Measurements from ENCODE around the gene PTCHD4.

- no peak for TF ChIP-seq CTCF (IDR thresholded peaks at IDR 0.05; ENCODE audit: borderline replicate concordance, extremely low read depth, low read length, poor library complexity, severe bottlenecking)
- no peak for TF ChIP-seq EZH2 (IDR thresholded peaks at IDR 0.05; ENCODE audit: borderline replicate concordance, low read depth, low read length, severe bottlenecking)
Measured at GRCh38 chr6:48101290-48101689, 9.7 kb downstream of the PTCHD4 start.
